ENCODE measurements around the gene LGR5. TPM values are rescaled to one million over a fixed set of nuclear protein-coding genes. Genes with fewer than 3 reads are reported as not detected.

LGR5 gene
- total RNA-seq, 1 experiment from 2014 or later: 4.5 TPM

DNA sequence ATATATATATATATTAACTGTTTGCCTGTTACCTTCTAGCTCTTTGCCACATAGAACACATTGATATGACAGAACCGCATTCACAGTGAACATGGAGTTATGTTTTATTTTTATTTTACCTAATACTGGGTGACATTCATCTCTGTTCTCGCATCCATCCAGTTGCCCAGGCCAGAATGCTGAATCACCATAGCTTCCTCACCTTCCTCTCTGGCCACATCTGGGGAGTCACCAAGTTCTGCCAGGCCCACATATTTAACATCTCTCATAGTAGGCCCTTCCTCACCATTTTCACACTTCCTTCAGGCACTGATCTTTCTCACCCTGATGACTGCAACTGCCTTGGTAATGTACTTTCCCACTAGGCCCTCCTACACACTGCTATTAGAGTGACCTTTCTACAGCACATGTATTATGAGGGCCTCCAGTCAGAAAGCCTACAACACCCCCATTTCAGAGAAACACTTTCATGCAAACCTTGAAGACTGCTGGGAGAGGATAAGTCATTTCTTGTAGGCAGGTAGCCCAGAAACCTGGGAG, 106.8 kb downstream of the LGR5 start:
- DNase-seq (ENCODE audit: low spot score): no peak
- Histone ChIP-seq H3K4me3 (ENCODE audit: low read depth, low read length, poor library complexity, severe bottlenecking) (no peak overlapping the region), H3K27ac (ENCODE audit: low read depth, low read length, poor library complexity, severe bottlenecking) (no peak overlapping the region), H3K27me3 (replicated peaks; ENCODE audit: insufficient read depth, low read depth, low read length, poor library complexity) (no peaks in the 10 kb centered on the region), H3K4me1 (ENCODE audit: insufficient read depth, low read length, poor library complexity, severe bottlenecking) (no peaks in the 10 kb centered on the region), H3K36me3 (ENCODE audit: insufficient read depth, low read length, poor library complexity, severe bottlenecking) (no peaks in the 10 kb centered on the region), H3K9me3 (ENCODE audit: low read depth, low read length, poor library complexity, severe bottlenecking) (no peaks in the 10 kb centered on the region)
- intact Hi-C loops (cut with micrococcal nuclease; ENCODE audit: unreplicated experiment): no loop called here
- CTCF ChIA-PET: no interaction called here
- no peak for TF ChIP-seq EZH2 (IDR thresholded peaks at IDR 0.05; ENCODE audit: borderline replicate concordance, low read depth, low read length, poor library complexity, severe bottlenecking)
- TF ChIP-seq, protein P1, sequence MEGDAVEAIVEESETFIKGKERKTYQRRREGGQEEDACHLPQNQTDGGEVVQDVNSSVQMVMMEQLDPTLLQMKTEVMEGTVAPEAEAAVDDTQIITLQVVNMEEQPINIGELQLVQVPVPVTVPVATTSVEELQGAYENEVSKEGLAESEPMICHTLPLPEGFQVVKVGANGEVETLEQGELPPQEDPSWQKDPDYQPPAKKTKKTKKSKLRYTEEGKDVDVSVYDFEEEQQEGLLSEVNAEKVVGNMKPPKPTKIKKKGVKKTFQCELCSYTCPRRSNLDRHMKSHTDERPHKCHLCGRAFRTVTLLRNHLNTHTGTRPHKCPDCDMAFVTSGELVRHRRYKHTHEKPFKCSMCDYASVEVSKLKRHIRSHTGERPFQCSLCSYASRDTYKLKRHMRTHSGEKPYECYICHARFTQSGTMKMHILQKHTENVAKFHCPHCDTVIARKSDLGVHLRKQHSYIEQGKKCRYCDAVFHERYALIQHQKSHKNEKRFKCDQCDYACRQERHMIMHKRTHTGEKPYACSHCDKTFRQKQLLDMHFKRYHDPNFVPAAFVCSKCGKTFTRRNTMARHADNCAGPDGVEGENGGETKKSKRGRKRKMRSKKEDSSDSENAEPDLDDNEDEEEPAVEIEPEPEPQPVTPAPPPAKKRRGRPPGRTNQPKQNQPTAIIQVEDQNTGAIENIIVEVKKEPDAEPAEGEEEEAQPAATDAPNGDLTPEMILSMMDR (conservative IDR thresholded peaks at IDR 0.05; ENCODE audit: low read depth, low read length): no peak
- POLR2A ChIA-PET (ENCODE audit: low non-redundant PET): no interaction called here
- BruUV-seq (replicated peaks): no TSS peak

DNA sequence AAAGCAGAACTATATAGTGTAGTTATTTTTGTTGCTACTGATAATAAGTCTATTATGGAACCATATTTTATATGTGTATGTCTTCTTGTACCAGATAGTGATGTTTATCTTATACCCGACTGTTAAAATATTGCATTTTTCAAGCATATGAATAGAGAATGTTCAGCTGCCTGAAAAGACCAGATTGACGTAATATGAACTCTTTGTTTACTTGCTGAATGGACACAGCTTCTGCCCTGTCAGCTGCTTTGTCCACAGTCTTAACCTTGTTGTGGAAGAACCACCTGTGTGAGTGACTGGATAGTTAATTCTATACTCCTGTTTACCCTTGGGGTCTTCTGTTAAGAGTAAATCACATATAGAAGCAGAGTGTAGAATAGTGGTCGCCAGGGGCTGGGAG, 109.3 kb downstream of the LGR5 start:
- intact Hi-C loops (cut with micrococcal nuclease; ENCODE audit: unreplicated experiment): no loop called here
- CTCF ChIA-PET: no interaction called here
- no peak overlapping the region for H3K27ac ChIP-seq (ENCODE audit: low read depth, low read length, poor library complexity, severe bottlenecking)

DNA sequence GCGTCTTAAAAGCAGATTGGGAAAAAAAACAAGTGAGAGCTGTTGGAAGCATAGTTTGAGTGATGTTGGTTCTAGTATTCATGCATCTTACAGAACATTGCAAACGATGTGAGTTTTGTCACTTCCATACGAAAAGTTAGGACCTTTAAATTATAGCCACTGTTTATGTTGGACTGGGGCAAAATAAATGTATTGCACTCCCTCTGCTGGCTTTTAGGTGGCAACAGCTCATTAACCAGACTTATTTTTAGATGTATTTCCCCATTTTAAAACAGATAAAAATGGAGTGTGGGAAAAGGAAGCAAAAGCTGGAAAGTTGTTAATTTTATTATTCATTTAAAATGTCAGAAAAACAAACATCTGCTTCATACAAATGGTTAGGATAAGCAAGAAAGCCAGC, 111.9 kb downstream of the LGR5 start:
- intact Hi-C loops (cut with micrococcal nuclease; ENCODE audit: unreplicated experiment): loop anchor here (1.0 to 10.0 kb wide), 4 partner anchors 136 to 817 kb away; no protein-coding TSS in a partner anchor
- no peak overlapping the region for H3K4me3 ChIP-seq (ENCODE audit: low read depth, low read length, poor library complexity, severe bottlenecking)
- peak; percentile 58 for DNase-seq (ENCODE audit: low spot score)
- H3K27ac ChIP-seq (ENCODE audit: low read depth, low read length, poor library complexity, severe bottlenecking): no peak overlapping the region
- no peaks in the 10 kb centered on the region for H3K9me3 ChIP-seq (ENCODE audit: low read depth, low read length, poor library complexity, severe bottlenecking)
- H3K4me1 ChIP-seq (ENCODE audit: insufficient read depth, low read length, poor library complexity, severe bottlenecking): peaks cover 3% of the 10 kb centered on the region
- ChIA-PET POLR2A (ENCODE audit: low non-redundant PET) (no interaction called here), CTCF (interaction anchor here (0.7 to 1.9 kb wide), 8 partner anchors 125 to 818 kb away, joined by 3 to 12 read pairs (median 3); no protein-coding TSS in a partner anchor)
- TF ChIP-seq, protein P1 (conservative IDR thresholded peaks at IDR 0.05; ENCODE audit: low read depth, low read length): peak; percentile 79
- TF ChIP-seq EZH2 (IDR thresholded peaks at IDR 0.05; ENCODE audit: borderline replicate concordance, low read depth, low read length, poor library complexity, severe bottlenecking): no peak
- H3K27me3 ChIP-seq (replicated peaks; ENCODE audit: insufficient read depth, low read depth, low read length, poor library complexity): no peaks in the 10 kb centered on the region
- H3K36me3 ChIP-seq (ENCODE audit: insufficient read depth, low read length, poor library complexity, severe bottlenecking): no peaks in the 10 kb centered on the region
- no TSS peak for BruUV-seq (replicated peaks)

More for the DNA sequence above, 109.3 kb downstream of the LGR5 start:
- DNase-seq (ENCODE audit: low spot score): no peak
- Histone ChIP-seq H3K4me1 (ENCODE audit: insufficient read depth, low read length, poor library complexity, severe bottlenecking) (no peaks in the 10 kb centered on the region), H3K4me3 (ENCODE audit: low read depth, low read length, poor library complexity, severe bottlenecking) (no peak overlapping the region), H3K27me3 (replicated peaks; ENCODE audit: insufficient read depth, low read depth, low read length, poor library complexity) (no peaks in the 10 kb centered on the region), H3K36me3 (ENCODE audit: insufficient read depth, low read length, poor library complexity, severe bottlenecking) (no peaks in the 10 kb centered on the region), H3K9me3 (ENCODE audit: low read depth, low read length, poor library complexity, severe bottlenecking) (no peaks in the 10 kb centered on the region)
- BruUV-seq (replicated peaks): no TSS peak
- POLR2A ChIA-PET (ENCODE audit: low non-redundant PET): no interaction called here
- TF ChIP-seq, protein P1 (conservative IDR thresholded peaks at IDR 0.05; ENCODE audit: low read depth, low read length): no peak
- no peak for TF ChIP-seq EZH2 (IDR thresholded peaks at IDR 0.05; ENCODE audit: borderline replicate concordance, low read depth, low read length, poor library complexity, severe bottlenecking)

Measured in A673 (cell line).